HEK293T (cell line): ENCODE measurements around the gene MYO7A.

ENCODE experiments used
- ARNT ChIP-seq: fragments of 450-650 bp; IDR thresholded peaks from 2 replicates; pipeline ENCODE4 v1.6.1; 2017; ENCODE audit warnings: mild to moderate bottlenecking
- BHLHE40 ChIP-seq: fragments of 450-650 bp; IDR thresholded peaks from 2 replicates; pipeline ENCODE4 v1.6.1; 2016; ENCODE audit warnings: mild to moderate bottlenecking, moderate library complexity, borderline replicate concordance
- FOXK2 ChIP-seq: fragments of 450-650 bp; IDR thresholded peaks from 2 replicates; pipeline ENCODE4 v1.6.1; 2016; ENCODE audit warnings: mild to moderate bottlenecking
- FOXM1 ChIP-seq: fragments of 450-650 bp; IDR thresholded peaks from 2 replicates; pipeline ENCODE4 v1.6.1; 2017; ENCODE audit warnings: mild to moderate bottlenecking, borderline replicate concordance
- HDGF ChIP-seq: fragments of 450-650 bp; IDR thresholded peaks from 2 replicates; pipeline ENCODE4 v1.6.1; 2017; ENCODE audit warnings: antibody characterized with exemption, borderline replicate concordance
- LEF1 ChIP-seq: fragments of 450-650 bp; IDR thresholded peaks from 2 replicates; pipeline ENCODE4 v1.6.1; 2017; ENCODE audit warnings: mild to moderate bottlenecking, borderline replicate concordance
- NFRKB ChIP-seq: fragments of 450-650 bp; IDR thresholded peaks from 2 replicates; pipeline ENCODE4 v1.6.1; 2016; ENCODE audit warnings: mild to moderate bottlenecking, moderate library complexity
- PKNOX1 ChIP-seq: fragments of 450-650 bp; IDR thresholded peaks from 2 replicates; pipeline ENCODE4 v1.6.1; 2016
- SP1 ChIP-seq: fragments of 450-650 bp; IDR thresholded peaks from 2 replicates; pipeline ENCODE4 v1.6.1; 2017
- TARDBP ChIP-seq: fragments of 450-650 bp; IDR thresholded peaks from 2 replicates; pipeline ENCODE4 v1.6.1; 2016
- ZNF384 ChIP-seq: fragments of 450-650 bp; IDR thresholded peaks from 2 replicates; pipeline ENCODE4 v1.6.1; 2016

GRCh38 chr11:77141475-77141874 is 13.4 kb downstream of the MYO7A start:
- TF ChIP-seq BHLHE40 (no peak), FOXM1 (no peak), ARNT (no peak), NFRKB (no peak), ZNF384 (no peak), LEF1 (no peak), SP1 (no peak), TARDBP (no peak), PKNOX1 (no peak), FOXK2 (no peak), HDGF (no peak)
